Hematopoietic multipotent progenitor cell treated with erythropoietin and hydrocortisone succinate and interleukin-3 and kit ligand, for 17 days (in vitro differentiated cells): Measurements from ENCODE around the gene HLA-E.
"Not testable (repeated sequence)": the region's sequence is repeated elsewhere in the genome, so short reads cannot be mapped to it uniquely, and the experiment has no call there.

Source experiments
- DNase-seq: peaks from one replicate; pipeline ENCODE4 v3.0.0-alpha.2; 2015; ENCODE audit warnings: low spot score

Gene HLA-E

GRCh38 chr6:30481211-30481964 lies 7.9 kb upstream of the HLA-E start:
- no peak for DNase-seq

GRCh38 chr6:30481965-30482644 lies 7.2 kb upstream of the HLA-E start:
- peak; percentile 34 for DNase-seq

- peak; percentile 60 for DNase-seq
Observed at GRCh38 chr6:30483677-30484279, 5.5 kb upstream of the HLA-E start.

GRCh38 chr6:30485236-30485635 lies 4.1 kb upstream of the HLA-E start:
- DNase-seq: no peak

GRCh38 chr6:30487926-30488325 lies 1.4 kb upstream of the HLA-E start:
- DNase-seq: no peak

GRCh38 chr6:30488697-30489080 lies 620 bp upstream of the HLA-E start:
- DNase-seq: not testable (repeated sequence)

- DNase-seq: peak; percentile 48
Observed at GRCh38 chr6:30490026-30490876, 942 bp downstream of the HLA-E start.

GRCh38 chr6:30491291-30491953 lies 2.1 kb downstream of the HLA-E start:
- not testable (repeated sequence) for DNase-seq

GRCh38 chr6:30491991-30492952 lies 3.0 kb downstream of the HLA-E start:
- no peak for DNase-seq

GRCh38 chr6:30493643-30494250 lies 4.4 kb downstream of the HLA-E start:
- no peak for DNase-seq

GRCh38 chr6:30494291-30494861 lies 5.1 kb downstream of the HLA-E start:
- DNase-seq: no peak

GRCh38 chr6:30495060-30495459 lies 5.8 kb downstream of the HLA-E start:
- DNase-seq: not testable (repeated sequence)

- DNase-seq: no peak
Observed at GRCh38 chr6:30495993-30496392, 6.7 kb downstream of the HLA-E start.

- not testable (repeated sequence) for DNase-seq
Observed at GRCh38 chr6:30497261-30497599, 7.9 kb downstream of the HLA-E start.

- no peak for DNase-seq
Observed at GRCh38 chr6:30497714-30498113, 8.4 kb downstream of the HLA-E start.

- DNase-seq: not testable (repeated sequence)
Observed at GRCh38 chr6:30498705-30499104, 9.4 kb downstream of the HLA-E start.

GRCh38 chr6:30500421-30501355 lies 11.4 kb downstream of the HLA-E start:
- no peak for DNase-seq
